GM10266 (cell line): Measurements from ENCODE around the gene XCL1.

ENCODE experiments used
- DNase-seq: peaks from one replicate; pipeline ENCODE4 v3.0.0; 2012; ENCODE audit errors: extremely low spot score
- TF ChIP-seq, protein P1 (sequence below): IDR thresholded peaks from 2 replicates; pipeline ENCODE4 v1.5.1; 2012; ENCODE audit warnings: mild to moderate bottlenecking, low read depth; ENCODE audit not compliant: control insufficient read depth, insufficient read depth; ENCODE audit errors: missing control alignments

Gene XCL1

GRCh38 chr1:168556647-168557046 is 19.8 kb upstream of the XCL1 start:
- TF ChIP-seq, protein P1, sequence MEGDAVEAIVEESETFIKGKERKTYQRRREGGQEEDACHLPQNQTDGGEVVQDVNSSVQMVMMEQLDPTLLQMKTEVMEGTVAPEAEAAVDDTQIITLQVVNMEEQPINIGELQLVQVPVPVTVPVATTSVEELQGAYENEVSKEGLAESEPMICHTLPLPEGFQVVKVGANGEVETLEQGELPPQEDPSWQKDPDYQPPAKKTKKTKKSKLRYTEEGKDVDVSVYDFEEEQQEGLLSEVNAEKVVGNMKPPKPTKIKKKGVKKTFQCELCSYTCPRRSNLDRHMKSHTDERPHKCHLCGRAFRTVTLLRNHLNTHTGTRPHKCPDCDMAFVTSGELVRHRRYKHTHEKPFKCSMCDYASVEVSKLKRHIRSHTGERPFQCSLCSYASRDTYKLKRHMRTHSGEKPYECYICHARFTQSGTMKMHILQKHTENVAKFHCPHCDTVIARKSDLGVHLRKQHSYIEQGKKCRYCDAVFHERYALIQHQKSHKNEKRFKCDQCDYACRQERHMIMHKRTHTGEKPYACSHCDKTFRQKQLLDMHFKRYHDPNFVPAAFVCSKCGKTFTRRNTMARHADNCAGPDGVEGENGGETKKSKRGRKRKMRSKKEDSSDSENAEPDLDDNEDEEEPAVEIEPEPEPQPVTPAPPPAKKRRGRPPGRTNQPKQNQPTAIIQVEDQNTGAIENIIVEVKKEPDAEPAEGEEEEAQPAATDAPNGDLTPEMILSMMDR = no peak
- DNase-seq = no peak

- DNase-seq = no peak
- TF ChIP-seq, protein P1 = no peak
These were observed 16.0 kb upstream of the XCL1 start for GRCh38 chr1:168560370-168560769.

- TF ChIP-seq, protein P1 = no peak
- no peak for DNase-seq
These were observed 14.4 kb upstream of the XCL1 start for GRCh38 chr1:168561989-168562388.

GRCh38 chr1:168565825-168566224 is 10.6 kb upstream of the XCL1 start:
- DNase-seq = no peak
- TF ChIP-seq, protein P1 = no peak

- DNase-seq = no peak
- TF ChIP-seq, protein P1 = no peak
These were observed 9.4 kb upstream of the XCL1 start for GRCh38 chr1:168567007-168567406.

- DNase-seq = no peak
- TF ChIP-seq, protein P1 = no peak
These were observed 8.8 kb upstream of the XCL1 start for GRCh38 chr1:168567568-168567967.

DNA sequence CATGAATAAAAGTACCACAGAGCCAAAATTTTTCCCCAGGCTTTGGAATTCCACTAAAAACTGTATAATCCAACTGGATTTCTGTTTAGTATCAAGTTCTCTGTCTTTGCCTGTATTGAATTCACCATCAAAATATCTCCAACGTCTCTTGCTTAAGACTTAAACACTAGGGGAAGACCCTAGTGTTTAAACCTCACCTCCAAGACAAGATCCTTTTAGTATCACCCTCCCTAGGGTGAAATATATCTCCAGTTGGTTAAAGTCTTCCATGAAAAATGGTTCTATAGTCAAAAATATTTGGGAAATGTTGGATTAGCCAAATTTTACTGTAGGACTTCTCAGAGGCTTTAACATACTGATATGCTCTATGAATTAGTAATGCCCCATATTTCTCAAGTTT is 8.1 kb upstream of the XCL1 start:
- DNase-seq = no peak
- TF ChIP-seq, protein P1 = no peak

DNA sequence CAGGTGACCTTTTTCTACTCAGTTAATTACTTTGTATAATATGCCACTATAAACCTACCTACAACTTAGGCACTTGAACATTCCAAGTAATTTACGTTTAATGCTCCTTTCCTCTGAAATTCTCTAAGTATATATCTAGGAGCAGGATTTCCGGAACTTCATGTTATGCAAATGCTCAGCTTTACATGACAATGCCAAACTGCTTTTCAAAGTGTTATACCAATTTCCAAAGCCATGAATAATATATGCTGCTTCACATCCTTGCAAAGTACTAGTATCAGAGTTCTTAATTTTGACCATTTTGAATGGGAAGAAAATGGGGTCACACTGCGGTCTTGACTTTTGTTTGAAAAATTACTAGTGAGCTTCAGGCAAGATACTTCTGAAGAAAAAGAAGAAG is 5.8 kb upstream of the XCL1 start:
- TF ChIP-seq, protein P1 = no peak

More for the DNA sequence above, 5.8 kb upstream of the XCL1 start:
- DNase-seq = no peak
